ENCODE results near the gene CFAP99.
"Not testable (repeated sequence)": the region's sequence is repeated elsewhere in the genome, so short reads cannot be mapped to it uniquely, and the experiment has no call there.

The CFAP99 gene

GRCh38 chr4:2377241-2377640, 41.5 kb upstream of the CFAP99 start:
- Histone ChIP-seq H3K9ac (ENCODE audit: low read depth, low read length, poor library complexity, severe bottlenecking) (no peak overlapping the region), H3K4me2 (ENCODE audit: low read depth, low read length, poor library complexity, severe bottlenecking) (no peak overlapping the region), H3F3A (ENCODE audit: low read depth) (no peaks in the 10 kb centered on the region), H3K9me2 (replicated peaks; ENCODE audit: low read depth, low read length) (no peaks in the 10 kb centered on the region), H3K79me2 (ENCODE audit: insufficient read depth, low read length) (no peaks in the 10 kb centered on the region), H3K4me3 (ENCODE audit: low read length, poor library complexity, severe bottlenecking) (no peak overlapping the region), H2AFZ (ENCODE audit: low read length) (no peak overlapping the region), H3K36me3 (ENCODE audit: insufficient read depth, low read length) (no peaks in the 10 kb centered on the region), H3K27me3 (ENCODE audit: insufficient read depth, low read length, poor library complexity, severe bottlenecking) (no peaks in the 10 kb centered on the region), H3K4me1 (ENCODE audit: insufficient read depth, low read length, poor library complexity, severe bottlenecking) (no peaks in the 10 kb centered on the region), H4K20me1 (ENCODE audit: insufficient read depth, low read length, poor library complexity, severe bottlenecking) (no peaks in the 10 kb centered on the region), H3K9me3 (ENCODE audit: insufficient read depth, low read depth, low read length) (no peaks in the 10 kb centered on the region)
- TF ChIP-seq, protein P1, sequence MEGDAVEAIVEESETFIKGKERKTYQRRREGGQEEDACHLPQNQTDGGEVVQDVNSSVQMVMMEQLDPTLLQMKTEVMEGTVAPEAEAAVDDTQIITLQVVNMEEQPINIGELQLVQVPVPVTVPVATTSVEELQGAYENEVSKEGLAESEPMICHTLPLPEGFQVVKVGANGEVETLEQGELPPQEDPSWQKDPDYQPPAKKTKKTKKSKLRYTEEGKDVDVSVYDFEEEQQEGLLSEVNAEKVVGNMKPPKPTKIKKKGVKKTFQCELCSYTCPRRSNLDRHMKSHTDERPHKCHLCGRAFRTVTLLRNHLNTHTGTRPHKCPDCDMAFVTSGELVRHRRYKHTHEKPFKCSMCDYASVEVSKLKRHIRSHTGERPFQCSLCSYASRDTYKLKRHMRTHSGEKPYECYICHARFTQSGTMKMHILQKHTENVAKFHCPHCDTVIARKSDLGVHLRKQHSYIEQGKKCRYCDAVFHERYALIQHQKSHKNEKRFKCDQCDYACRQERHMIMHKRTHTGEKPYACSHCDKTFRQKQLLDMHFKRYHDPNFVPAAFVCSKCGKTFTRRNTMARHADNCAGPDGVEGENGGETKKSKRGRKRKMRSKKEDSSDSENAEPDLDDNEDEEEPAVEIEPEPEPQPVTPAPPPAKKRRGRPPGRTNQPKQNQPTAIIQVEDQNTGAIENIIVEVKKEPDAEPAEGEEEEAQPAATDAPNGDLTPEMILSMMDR (conservative IDR thresholded peaks at IDR 0.05; ENCODE audit: low read length), result no peak
- no peak for TF ChIP-seq EZH2phosphoT487 (IDR thresholded peaks at IDR 0.05; ENCODE audit: borderline replicate concordance)

- no peaks in the 10 kb centered on the region for H3K27me3 ChIP-seq (ENCODE audit: insufficient read depth, low read length, poor library complexity, severe bottlenecking)
- H3F3A ChIP-seq (ENCODE audit: low read depth), result no peaks in the 10 kb centered on the region
- no peaks in the 10 kb centered on the region for H3K9me2 ChIP-seq (replicated peaks; ENCODE audit: low read depth, low read length)
- H3K79me2 ChIP-seq (ENCODE audit: insufficient read depth, low read length), result no peaks in the 10 kb centered on the region
- H2AFZ ChIP-seq (ENCODE audit: low read length), result no peak overlapping the region
- no peaks in the 10 kb centered on the region for H3K36me3 ChIP-seq (ENCODE audit: insufficient read depth, low read length)
- no peak overlapping the region for H3K4me3 ChIP-seq (ENCODE audit: low read length, poor library complexity, severe bottlenecking)
- H4K20me1 ChIP-seq (ENCODE audit: insufficient read depth, low read length, poor library complexity, severe bottlenecking), result no peaks in the 10 kb centered on the region
- no peaks in the 10 kb centered on the region for H3K9me3 ChIP-seq (ENCODE audit: insufficient read depth, low read depth, low read length)
- TF ChIP-seq, protein P1 (conservative IDR thresholded peaks at IDR 0.05; ENCODE audit: low read length), result no peak
- TF ChIP-seq EZH2phosphoT487 (IDR thresholded peaks at IDR 0.05; ENCODE audit: borderline replicate concordance), result no peak
- no peak overlapping the region for H3K4me2 ChIP-seq (ENCODE audit: low read depth, low read length, poor library complexity, severe bottlenecking)
- H3K4me1 ChIP-seq (ENCODE audit: insufficient read depth, low read length, poor library complexity, severe bottlenecking), result no peaks in the 10 kb centered on the region
- H3K9ac ChIP-seq (ENCODE audit: low read depth, low read length, poor library complexity, severe bottlenecking), result no peak overlapping the region
Measured at GRCh38 chr4:2378401-2378800, 40.4 kb upstream of the CFAP99 start.

GRCh38 chr4:2378898-2379297, 39.9 kb upstream of the CFAP99 start:
- no peak overlapping the region for H3K4me2 ChIP-seq (ENCODE audit: low read depth, low read length, poor library complexity, severe bottlenecking)
- no peak overlapping the region for H2AFZ ChIP-seq (ENCODE audit: low read length)
- no peaks in the 10 kb centered on the region for H3K4me1 ChIP-seq (ENCODE audit: insufficient read depth, low read length, poor library complexity, severe bottlenecking)
- no peaks in the 10 kb centered on the region for H3K9me2 ChIP-seq (replicated peaks; ENCODE audit: low read depth, low read length)
- TF ChIP-seq, protein P1 (conservative IDR thresholded peaks at IDR 0.05; ENCODE audit: low read length), result no peak
- no peak for TF ChIP-seq EZH2phosphoT487 (IDR thresholded peaks at IDR 0.05; ENCODE audit: borderline replicate concordance)
- no peak overlapping the region for H3K4me3 ChIP-seq (ENCODE audit: low read length, poor library complexity, severe bottlenecking)
- H3K36me3 ChIP-seq (ENCODE audit: insufficient read depth, low read length), result no peaks in the 10 kb centered on the region
- no peaks in the 10 kb centered on the region for H4K20me1 ChIP-seq (ENCODE audit: insufficient read depth, low read length, poor library complexity, severe bottlenecking)
- no peaks in the 10 kb centered on the region for H3K79me2 ChIP-seq (ENCODE audit: insufficient read depth, low read length)
- H3F3A ChIP-seq (ENCODE audit: low read depth), result no peaks in the 10 kb centered on the region
- no peaks in the 10 kb centered on the region for H3K9me3 ChIP-seq (ENCODE audit: insufficient read depth, low read depth, low read length)
- H3K27me3 ChIP-seq (ENCODE audit: insufficient read depth, low read length, poor library complexity, severe bottlenecking), result no peaks in the 10 kb centered on the region
- no peak overlapping the region for H3K9ac ChIP-seq (ENCODE audit: low read depth, low read length, poor library complexity, severe bottlenecking)

DNA sequence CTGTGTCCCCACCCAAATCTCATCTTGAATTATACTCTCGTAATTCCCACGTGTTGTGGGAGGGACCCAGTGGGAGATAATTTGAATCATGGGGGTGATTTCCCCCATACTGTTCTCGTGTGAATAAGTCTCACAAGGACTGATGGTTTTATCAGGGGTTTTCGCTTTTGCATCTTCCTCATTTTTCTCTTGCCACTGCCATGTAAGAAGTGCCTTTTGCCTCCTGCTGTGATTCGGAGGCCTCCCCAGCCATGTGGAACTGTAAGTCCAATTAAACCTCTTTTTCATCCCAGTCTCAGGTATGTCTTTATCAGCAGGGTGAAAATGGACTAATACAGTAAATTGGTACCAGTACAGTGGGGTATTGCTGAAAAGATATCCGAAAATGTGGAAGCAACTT, 38.2 kb upstream of the CFAP99 start:
- H3K4me3 ChIP-seq (ENCODE audit: low read length, poor library complexity, severe bottlenecking); H2AFZ ChIP-seq (ENCODE audit: low read length); H3K9me2 ChIP-seq (replicated peaks; ENCODE audit: low read depth, low read length); H3K9me3 ChIP-seq (ENCODE audit: insufficient read depth, low read depth, low read length); H3K27me3 ChIP-seq (ENCODE audit: insufficient read depth, low read length, poor library complexity, severe bottlenecking); H3F3A ChIP-seq (ENCODE audit: low read depth); H3K79me2 ChIP-seq (ENCODE audit: insufficient read depth, low read length); H3K36me3 ChIP-seq (ENCODE audit: insufficient read depth, low read length); H4K20me1 ChIP-seq (ENCODE audit: insufficient read depth, low read length, poor library complexity, severe bottlenecking); H3K4me2 ChIP-seq (ENCODE audit: low read depth, low read length, poor library complexity, severe bottlenecking); H3K9ac ChIP-seq (ENCODE audit: low read depth, low read length, poor library complexity, severe bottlenecking); H3K4me1 ChIP-seq (ENCODE audit: insufficient read depth, low read length, poor library complexity, severe bottlenecking): not testable (repeated sequence)

GRCh38 chr4:2382769-2383202, 36.0 kb upstream of the CFAP99 start:
- H2AFZ ChIP-seq (ENCODE audit: low read length); H3K79me2 ChIP-seq (ENCODE audit: insufficient read depth, low read length); H4K20me1 ChIP-seq (ENCODE audit: insufficient read depth, low read length, poor library complexity, severe bottlenecking); H3K4me2 ChIP-seq (ENCODE audit: low read depth, low read length, poor library complexity, severe bottlenecking); H3K4me1 ChIP-seq (ENCODE audit: insufficient read depth, low read length, poor library complexity, severe bottlenecking); H3K9me2 ChIP-seq (replicated peaks; ENCODE audit: low read depth, low read length); H3K27me3 ChIP-seq (ENCODE audit: insufficient read depth, low read length, poor library complexity, severe bottlenecking); H3K36me3 ChIP-seq (ENCODE audit: insufficient read depth, low read length); H3K9me3 ChIP-seq (ENCODE audit: insufficient read depth, low read depth, low read length); H3K9ac ChIP-seq (ENCODE audit: low read depth, low read length, poor library complexity, severe bottlenecking); H3F3A ChIP-seq (ENCODE audit: low read depth); H3K4me3 ChIP-seq (ENCODE audit: low read length, poor library complexity, severe bottlenecking): not testable (repeated sequence)
